Retinal pigment epithelial cell (primary cell): ENCODE data around the gene MLST8.

ENCODE experiments used
- DNase-seq: peaks from one replicate; pipeline ENCODE4 v3.0.0-alpha.2; 2010; ENCODE audit warnings: low read depth
- H3K4me3 ChIP-seq: 2 replicates; pipeline ENCODE4 v1.5.1; 2011; ENCODE audit warnings: mild to moderate bottlenecking, low read length, control low read depth, moderate library complexity
- TF ChIP-seq, protein P1 (sequence below): conservative IDR thresholded peaks from 2 replicates; pipeline ENCODE4 v1.5.1; 2011; ENCODE audit warnings: low read depth, low read length, control low read depth, inconsistent platforms

MLST8 gene

DNA sequence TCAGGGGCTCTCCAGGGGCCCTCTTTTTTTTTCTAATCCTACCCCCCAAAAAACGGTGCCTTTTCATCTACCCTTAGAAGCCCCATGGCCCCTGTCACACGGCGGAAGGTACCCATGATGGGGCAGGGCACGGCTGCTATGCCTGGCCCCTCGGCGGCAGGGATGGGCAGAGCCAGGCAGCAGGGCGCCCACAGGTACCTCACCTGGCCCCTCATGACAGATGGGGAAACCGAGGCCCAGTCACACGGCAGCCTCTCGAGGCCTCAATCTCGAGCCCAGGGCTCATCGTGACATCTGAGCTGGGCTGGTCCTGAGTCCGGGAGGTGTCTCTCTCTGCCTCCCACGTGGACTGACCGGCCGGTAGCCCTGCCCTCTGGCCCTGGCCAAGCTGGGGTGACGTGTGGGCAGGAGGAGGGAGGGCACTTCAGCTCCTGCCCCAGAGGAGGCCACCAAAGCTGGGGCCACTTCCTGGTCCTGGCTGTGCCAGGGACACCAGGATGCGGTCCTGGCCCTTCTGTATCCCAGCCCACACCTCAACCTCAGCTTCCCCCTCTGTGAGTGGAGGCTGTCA, 38.1 kb upstream of the MLST8 start:
- no peak overlapping the region for H3K4me3 ChIP-seq
- TF ChIP-seq, protein P1, sequence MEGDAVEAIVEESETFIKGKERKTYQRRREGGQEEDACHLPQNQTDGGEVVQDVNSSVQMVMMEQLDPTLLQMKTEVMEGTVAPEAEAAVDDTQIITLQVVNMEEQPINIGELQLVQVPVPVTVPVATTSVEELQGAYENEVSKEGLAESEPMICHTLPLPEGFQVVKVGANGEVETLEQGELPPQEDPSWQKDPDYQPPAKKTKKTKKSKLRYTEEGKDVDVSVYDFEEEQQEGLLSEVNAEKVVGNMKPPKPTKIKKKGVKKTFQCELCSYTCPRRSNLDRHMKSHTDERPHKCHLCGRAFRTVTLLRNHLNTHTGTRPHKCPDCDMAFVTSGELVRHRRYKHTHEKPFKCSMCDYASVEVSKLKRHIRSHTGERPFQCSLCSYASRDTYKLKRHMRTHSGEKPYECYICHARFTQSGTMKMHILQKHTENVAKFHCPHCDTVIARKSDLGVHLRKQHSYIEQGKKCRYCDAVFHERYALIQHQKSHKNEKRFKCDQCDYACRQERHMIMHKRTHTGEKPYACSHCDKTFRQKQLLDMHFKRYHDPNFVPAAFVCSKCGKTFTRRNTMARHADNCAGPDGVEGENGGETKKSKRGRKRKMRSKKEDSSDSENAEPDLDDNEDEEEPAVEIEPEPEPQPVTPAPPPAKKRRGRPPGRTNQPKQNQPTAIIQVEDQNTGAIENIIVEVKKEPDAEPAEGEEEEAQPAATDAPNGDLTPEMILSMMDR, result no peak
- DNase-seq, result no peak

DNA sequence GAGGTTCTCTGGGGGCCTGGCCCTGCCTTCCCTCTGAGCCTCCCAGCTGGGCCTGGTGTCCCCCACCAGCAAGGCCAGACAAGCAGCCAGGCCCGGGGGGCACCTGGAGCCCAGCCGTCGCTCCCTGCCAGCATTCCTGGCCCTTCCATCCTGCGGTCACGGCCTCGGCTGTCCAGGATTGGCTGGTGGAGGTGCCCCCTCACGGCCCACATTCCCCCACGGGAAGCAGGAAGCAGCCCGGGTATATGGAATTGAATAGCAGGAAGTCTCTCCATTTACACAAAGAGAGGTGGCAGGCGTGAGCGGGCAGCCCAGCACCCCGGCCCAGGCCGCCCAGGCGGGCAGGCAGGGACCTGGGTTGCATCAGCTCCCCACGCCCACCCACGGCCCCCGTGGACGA, 35.2 kb upstream of the MLST8 start:
- H3K4me3 ChIP-seq, result no peak overlapping the region
- no peak for DNase-seq
- TF ChIP-seq, protein P1, result no peak

DNA sequence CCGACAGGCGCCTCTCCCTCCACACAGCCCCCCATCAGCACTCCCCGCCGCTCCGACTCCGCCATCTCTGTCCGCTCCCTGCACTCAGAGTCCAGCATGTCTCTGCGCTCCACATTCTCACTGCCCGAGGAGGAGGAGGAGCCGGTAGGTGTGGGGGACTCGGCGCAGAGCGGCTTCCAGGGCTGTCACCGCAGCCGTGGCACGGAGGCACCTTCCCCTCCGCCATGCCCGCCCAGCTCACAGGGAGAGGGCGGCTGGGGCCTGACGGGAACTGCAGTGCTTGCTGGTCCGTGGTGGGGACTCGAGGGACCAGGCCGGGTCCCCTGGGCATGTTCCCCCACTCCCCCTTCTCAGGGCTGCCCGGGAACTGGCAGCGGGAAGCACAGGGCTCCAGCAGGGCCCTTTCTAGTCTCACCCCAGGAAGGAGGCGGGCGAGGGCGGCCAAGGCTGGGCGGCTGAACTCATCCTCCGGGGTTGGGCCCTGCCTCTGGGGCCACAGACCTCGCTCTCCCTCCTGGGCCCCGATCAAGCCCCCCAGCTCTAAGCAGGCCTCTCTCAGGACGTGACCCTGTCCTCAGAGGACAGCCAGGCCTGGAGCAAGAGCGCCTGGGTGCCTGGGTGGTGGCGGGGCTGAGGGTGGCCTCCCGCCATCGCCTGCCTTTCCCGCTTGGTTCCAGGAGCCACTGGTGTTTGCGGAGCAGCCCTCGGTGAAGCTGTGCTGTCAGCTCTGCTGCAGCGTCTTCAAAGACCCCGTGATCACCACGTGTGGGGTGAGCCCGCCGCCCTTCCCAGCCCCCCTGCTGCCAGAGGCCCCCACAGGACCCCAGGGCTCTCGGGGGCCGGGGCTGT, 34.4 kb upstream of the MLST8 start:
- no peak for DNase-seq
- TF ChIP-seq, protein P1, result no peak
- no peak overlapping the region for H3K4me3 ChIP-seq

DNA sequence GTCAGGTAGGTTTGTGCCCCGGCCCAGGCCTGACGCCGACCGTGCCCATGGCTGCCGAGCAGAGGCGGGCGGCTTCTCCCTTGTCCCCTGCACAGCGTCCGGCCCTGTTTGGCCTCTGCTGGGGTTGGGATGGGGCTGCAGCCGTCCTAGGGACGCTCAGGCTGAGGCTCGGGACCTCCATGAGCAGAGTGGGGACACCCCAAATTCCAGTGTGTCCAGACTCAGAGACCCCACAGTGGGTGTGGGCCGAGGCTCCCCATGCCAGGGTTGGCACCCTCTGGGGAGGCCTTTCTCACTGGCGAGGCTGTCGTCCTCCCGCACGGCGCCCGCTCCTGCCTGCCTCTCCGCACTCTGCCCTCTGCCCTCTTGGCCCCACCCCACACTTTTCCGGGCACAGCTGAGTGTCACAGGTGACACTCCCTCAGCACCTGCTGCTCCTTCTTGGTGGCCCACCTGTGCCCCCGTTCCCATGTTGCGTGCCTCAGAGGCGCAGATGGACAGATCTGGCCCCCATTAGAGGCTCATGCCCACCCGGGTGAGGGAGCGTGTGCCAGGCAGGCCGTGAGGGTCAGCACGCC, 33.6 kb upstream of the MLST8 start:
- no peak overlapping the region for H3K4me3 ChIP-seq
- no peak for DNase-seq
- TF ChIP-seq, protein P1, result no peak

DNA sequence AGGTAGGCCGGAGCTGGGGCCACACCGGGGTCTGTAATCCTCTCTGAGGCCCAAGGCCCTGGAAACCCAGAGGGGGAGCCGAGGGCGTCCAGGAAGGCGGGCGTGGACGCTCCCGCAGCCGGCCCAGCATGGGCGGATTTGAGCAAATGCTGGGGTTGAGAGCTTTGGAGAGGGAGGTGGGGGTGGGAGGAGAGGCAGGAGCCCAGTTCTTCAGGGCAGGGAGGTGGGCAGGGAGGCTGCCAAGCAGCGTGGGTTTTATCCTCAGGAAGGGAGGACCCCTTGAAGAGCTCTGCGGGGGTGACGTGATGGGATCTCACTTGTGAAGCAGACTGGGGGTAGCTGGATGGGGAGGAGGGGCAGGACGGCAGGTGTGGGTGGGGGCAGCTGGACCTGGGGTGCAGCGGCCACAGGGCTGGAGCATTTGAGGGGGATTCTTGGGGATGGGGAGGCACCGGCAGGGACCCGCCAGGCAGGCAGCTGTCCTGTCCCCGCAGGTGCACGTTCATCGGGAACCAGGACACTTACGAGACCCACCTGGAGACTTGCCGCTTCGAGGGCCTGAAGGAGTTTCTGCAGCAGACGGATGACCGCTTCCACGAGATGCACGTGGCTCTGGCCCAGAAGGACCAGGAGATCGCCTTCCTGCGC, 32.4 kb upstream of the MLST8 start:
- DNase-seq, result no peak
- TF ChIP-seq, protein P1, result no peak

DNA sequence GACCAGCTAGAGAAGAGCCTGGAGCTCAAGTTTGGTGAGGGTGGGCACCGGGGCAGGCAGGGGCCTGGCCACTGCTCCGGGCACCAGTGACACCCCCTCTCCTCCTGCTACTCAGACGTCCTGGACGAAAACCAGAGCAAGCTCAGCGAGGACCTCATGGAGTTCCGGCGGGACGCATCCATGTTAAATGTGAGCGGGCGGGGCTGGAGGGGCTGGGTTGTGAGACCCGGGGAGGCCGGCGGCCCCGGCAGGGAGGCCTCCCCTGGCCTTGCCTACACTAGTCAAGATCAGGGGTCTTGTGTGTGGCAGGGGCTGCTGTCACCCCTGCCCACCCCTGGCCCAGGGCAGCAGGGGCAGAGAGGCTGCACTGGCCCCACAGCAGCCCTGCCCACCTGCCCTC, 31.9 kb upstream of the MLST8 start:
- DNase-seq, result no peak
- TF ChIP-seq, protein P1, result no peak
- no peak overlapping the region for H3K4me3 ChIP-seq

More for the DNA sequence above, 32.4 kb upstream of the MLST8 start:
- no peak overlapping the region for H3K4me3 ChIP-seq
